Measurements from ENCODE around the gene HOOK2.
A peak's percentile ranks its signal among the peaks of the same experiment; 100 is the strongest.

HOOK2 gene

GRCh38 chr19:12794196-12794941 is 19.0 kb upstream of the HOOK2 start:
- DNase-seq (ENCODE audit: low read depth) = no peak

GRCh38 chr19:12793290-12794195 is 18.2 kb upstream of the HOOK2 start:
- DNase-seq (ENCODE audit: low read depth) = peak; percentile 89

- DNase-seq (ENCODE audit: low read depth) = no peak
Measured at GRCh38 chr19:12792853-12793289, 17.5 kb upstream of the HOOK2 start.

- peak; percentile 69 for DNase-seq (ENCODE audit: low read depth)
Measured at GRCh38 chr19:12792051-12792852, 16.9 kb upstream of the HOOK2 start.

GRCh38 chr19:12791345-12792050 is 16.1 kb upstream of the HOOK2 start, which contains the start of gene JUNB:
Gene JUNB, plus strand, starts transcription at chr19:12791486. Its CDS starts 286 bp downstream, at chr19:12791772.
- peak; percentile 96 for DNase-seq (ENCODE audit: low read depth)

- DNase-seq (ENCODE audit: low read depth) = no peak
Measured at GRCh38 chr19:12790628-12791344, 15.4 kb upstream of the HOOK2 start.

GRCh38 chr19:12789904-12790619 is 14.7 kb upstream of the HOOK2 start:
- DNase-seq (ENCODE audit: low read depth) = peak; percentile 84

- no peak for DNase-seq (ENCODE audit: low read depth)
Measured at GRCh38 chr19:12789098-12789903, 13.9 kb upstream of the HOOK2 start.

GRCh38 chr19:12788682-12789097 is 13.3 kb upstream of the HOOK2 start:
- DNase-seq (ENCODE audit: low read depth) = no peak

GRCh38 chr19:12788042-12788681 is 12.8 kb upstream of the HOOK2 start:
- DNase-seq (ENCODE audit: low read depth) = no peak

- DNase-seq (ENCODE audit: low read depth) = no peak
Measured at GRCh38 chr19:12787458-12787857, 12.1 kb upstream of the HOOK2 start.

GRCh38 chr19:12786952-12787351 is 11.6 kb upstream of the HOOK2 start:
- DNase-seq (ENCODE audit: low read depth) = no peak

GRCh38 chr19:12786141-12786870 is 11.0 kb upstream of the HOOK2 start:
- no peak for DNase-seq (ENCODE audit: low read depth)

- DNase-seq (ENCODE audit: low read depth) = no peak
Measured at GRCh38 chr19:12785431-12786031, 10.2 kb upstream of the HOOK2 start.

GRCh38 chr19:12784871-12785430 is 9.6 kb upstream of the HOOK2 start:
- no peak for DNase-seq (ENCODE audit: low read depth)

- DNase-seq (ENCODE audit: low read depth) = no peak
Measured at GRCh38 chr19:12784394-12784870, 9.1 kb upstream of the HOOK2 start.

GRCh38 chr19:12783849-12784393 is 8.6 kb upstream of the HOOK2 start:
- no peak for DNase-seq (ENCODE audit: low read depth)
